Heart left ventricle (tissue), 16 donors: ENCODE measurements around the gene CMAS. TPM values are rescaled to one million over a fixed set of nuclear protein-coding genes. Genes with fewer than 3 reads are reported as not detected.

ENCODE experiments used
- ATAC-seq, 4 donors: fragments of 200-7000 bp; cut with Tn5 transposase; one replicate each; pipeline ENCODE4 v1.9.1; 2020 to 2022; ENCODE audit warnings: moderate library complexity in 4 of 4, mild to moderate bottlenecking in 3 of 4, moderate number of reproducible peaks in 1 of 4
- DNase-seq, 5 donors: peaks; one replicate each; pipeline ENCODE4 v3.0.0-alpha.2; 2020
- H3K27ac ChIP-seq, 12 donors: fragments of 200-600 bp; sonication (generic) in 4 of 12; one replicate each; pipeline versions ENCODE4 v1.5.0 to v1.8.0; 2016 to 2022; ENCODE audit warnings: mild to moderate bottlenecking in 2 of 12
- H3K27me3 ChIP-seq, 9 donors: fragments of 200-600 bp; sonication (generic) in 2 of 9; one replicate each; pipeline versions ENCODE4 v1.5.1 to v1.8.0; 2016 to 2022; ENCODE audit warnings: mild to moderate bottlenecking in 3 of 9
- H3K36me3 ChIP-seq, 9 donors: fragments of 200-600 bp; sonication (generic) in 2 of 9; one replicate each; pipeline versions ENCODE4 v1.5.0 to v1.8.0; 2018 to 2022; ENCODE audit warnings: mild to moderate bottlenecking in 2 of 9
- H3K4me1 ChIP-seq, 12 donors: fragments of 200-600 bp; sonication (generic) in 4 of 12; one replicate each; pipeline versions ENCODE4 v1.5.0 to v1.8.0; 2016 to 2022; ENCODE audit warnings: mild to moderate bottlenecking in 3 of 12
- H3K4me3 ChIP-seq, 12 donors: fragments of 200-600 bp; sonication (generic) in 4 of 12; one replicate each; pipeline versions ENCODE4 v1.5.0 to v1.8.0; 2017 to 2022; ENCODE audit warnings: mild to moderate bottlenecking in 9 of 12, moderate library complexity in 4 of 12
- H3K9me3 ChIP-seq, 12 donors: fragments of 200-600 bp; sonication (generic) in 4 of 12; one replicate each; pipeline versions ENCODE4 v1.5.0 to v1.8.0; 2016 to 2022; ENCODE audit warnings: mild to moderate bottlenecking in 1 of 12
- POLR2A ChIP-seq, 2 donors: fragments of 450-650 bp; IDR thresholded peaks; one replicate each; pipeline ENCODE4 v1.6.1; 2017; ENCODE audit warnings: antibody characterized with exemption in 2 of 2, mild to moderate bottlenecking in 2 of 2, moderate library complexity in 2 of 2
- WGBS, 4 donors: extraction: QIAGEN DNeasy Blood & Tissue Kit in 2 of 4; methylation state at CpG; one replicate each; pipeline versions ENCODE4 v1.1.5 to v1.1.7; 2013 to 2018; 5-methylcytosine and 5-hydroxymethylcytosine counted together
- intact Hi-C, 10 donors: fragments of 100-400 bp; cut with DNase I; formaldehyde crosslinking; loops; one replicate each; pipeline versions ENCODE4 v1.11.1 to v1.14.2; 2022
- polyA plus RNA-seq, 2 donors: library from polyadenylated mRNA; stranded (reverse); fragments of 200-250 nt; gene quantifications; one replicate each; pipeline ENCODE4 v1.2.3, GENCODE V29; 2013
- total RNA-seq, 9 donors: library from RNA; depleted of rRNA in 2 of 9; stranded (reverse); fragments of >200 nt in 2 of 9; fragmentation: NEBNext Ultra II Directional in 3 of 9; extraction: Animal tissue kit (Norgen Biotek cat#: 25700) in 3 of 9; gene quantifications; one replicate each; pipeline versions ENCODE4 v1.1.0 to v1.2.4, GENCODE V29; 2016 to 2023
- TF ChIP-seq, protein P1 (sequence below), 12 donors: fragments of 200-600 bp; sonication (generic) in 4 of 12; IDR thresholded peaks; one replicate each; pipeline versions ENCODE4 v1.5.0 to v1.8.0; 2018 to 2022; ENCODE audit warnings: antibody characterized with exemption in 12 of 12, mild to moderate bottlenecking in 5 of 12
- donor health status: ischemic (EF 13 %, LVEDD 7.1; RV severe dilation, severe dysfunction).
- donor health status: healthy with polysubstance abuse.
- donor health status: DM: no; HTN: yes; CAD: no.
- donor health status: DM: no; HTN: no; CAD: no.
- donor health status: ischemic (EF 25% LVEDD 6.9; RV normal size, moderate dysfunction).
- donor health status: ischemic (EF 25% LVEDD 5.7; RV mildly dilated, moderate dysfunction).
- donor health status: healthy.
- donor health status: DM: yes; HTN: yes; CAD: no.
- donor health status: ischemic (EF 35%, LVEDD 5.7; RV mildly dilated, moderate dysfunction).
- donor health status: nonischemic (EF 11% LVEDD 7.7; RV severe dilation, severe dysfunction).
- donor health status: DM: yes; HTN: yes; CAD: no.
- donor health status: PGD.
- donor health status: ischemic (EF 29% LVEDD 5.4; RV normal size, mild dysfunction).
- donor health status: nonischemic (EF 23%, LVEDD 6.1; RV moderate dilation, normal function).

CMAS gene
- total and polyA plus RNA-seq, 11 donors, result 21.5 to 55.8 (median 34.6) TPM

DNA sequence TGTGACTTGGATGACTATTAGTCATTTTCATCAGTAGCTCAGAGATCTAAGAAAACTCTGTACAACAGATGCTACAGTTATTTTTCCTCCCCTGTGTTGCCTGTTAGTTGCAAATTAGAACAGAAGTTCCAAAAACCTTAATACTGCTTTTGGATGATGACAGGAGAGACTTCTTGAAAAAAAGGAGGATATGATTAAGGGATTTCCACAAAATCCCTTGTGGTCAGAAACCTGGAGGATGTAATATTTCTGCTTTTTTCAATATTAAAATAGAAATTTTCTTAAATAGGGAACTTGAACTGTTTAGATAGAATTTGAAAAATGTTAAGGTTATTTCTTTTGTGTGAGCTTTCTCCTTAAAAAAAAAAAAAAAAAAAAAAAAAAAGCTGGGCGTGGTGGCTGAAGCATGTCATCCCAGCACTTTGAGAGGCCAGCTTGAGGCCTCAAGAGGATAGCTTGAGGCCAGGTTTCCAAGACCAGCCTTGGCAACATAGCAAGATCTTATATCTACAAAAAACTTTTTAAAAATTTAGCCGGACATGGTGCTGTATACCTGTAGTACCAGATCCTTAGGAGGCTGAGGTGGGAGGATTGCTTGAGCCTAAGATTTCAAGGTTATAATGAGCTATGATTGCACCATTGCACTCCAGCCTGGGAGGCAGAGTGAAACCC is 14.1 kb downstream of the CMAS start:
- H3K27me3 ChIP-seq, result no peaks in the 10 kb centered on the region
- TF ChIP-seq, protein P1, sequence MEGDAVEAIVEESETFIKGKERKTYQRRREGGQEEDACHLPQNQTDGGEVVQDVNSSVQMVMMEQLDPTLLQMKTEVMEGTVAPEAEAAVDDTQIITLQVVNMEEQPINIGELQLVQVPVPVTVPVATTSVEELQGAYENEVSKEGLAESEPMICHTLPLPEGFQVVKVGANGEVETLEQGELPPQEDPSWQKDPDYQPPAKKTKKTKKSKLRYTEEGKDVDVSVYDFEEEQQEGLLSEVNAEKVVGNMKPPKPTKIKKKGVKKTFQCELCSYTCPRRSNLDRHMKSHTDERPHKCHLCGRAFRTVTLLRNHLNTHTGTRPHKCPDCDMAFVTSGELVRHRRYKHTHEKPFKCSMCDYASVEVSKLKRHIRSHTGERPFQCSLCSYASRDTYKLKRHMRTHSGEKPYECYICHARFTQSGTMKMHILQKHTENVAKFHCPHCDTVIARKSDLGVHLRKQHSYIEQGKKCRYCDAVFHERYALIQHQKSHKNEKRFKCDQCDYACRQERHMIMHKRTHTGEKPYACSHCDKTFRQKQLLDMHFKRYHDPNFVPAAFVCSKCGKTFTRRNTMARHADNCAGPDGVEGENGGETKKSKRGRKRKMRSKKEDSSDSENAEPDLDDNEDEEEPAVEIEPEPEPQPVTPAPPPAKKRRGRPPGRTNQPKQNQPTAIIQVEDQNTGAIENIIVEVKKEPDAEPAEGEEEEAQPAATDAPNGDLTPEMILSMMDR (IDR thresholded peaks at IDR 0.05), result no peak
- TF ChIP-seq POLR2A (IDR thresholded peaks at IDR 0.05), result no peak
- DNase-seq (no peak), ATAC-seq (no peak)
- no peaks in the 10 kb centered on the region for H3K9me3 ChIP-seq
- no peak overlapping the region for H3K4me3 ChIP-seq
- H3K27ac ChIP-seq, result no peak overlapping the region
- peaks cover 0 to 98% (median 88%) of the 10 kb centered on the region in 9 donors for H3K36me3 ChIP-seq
- no peaks in the 10 kb centered on the region for H3K4me1 ChIP-seq
- intact Hi-C loops, result no loop called here
- WGBS, 4 donors, result 48 to 92% (median 67%) methylated on average over 2 of the region's 2 CpGs

DNA sequence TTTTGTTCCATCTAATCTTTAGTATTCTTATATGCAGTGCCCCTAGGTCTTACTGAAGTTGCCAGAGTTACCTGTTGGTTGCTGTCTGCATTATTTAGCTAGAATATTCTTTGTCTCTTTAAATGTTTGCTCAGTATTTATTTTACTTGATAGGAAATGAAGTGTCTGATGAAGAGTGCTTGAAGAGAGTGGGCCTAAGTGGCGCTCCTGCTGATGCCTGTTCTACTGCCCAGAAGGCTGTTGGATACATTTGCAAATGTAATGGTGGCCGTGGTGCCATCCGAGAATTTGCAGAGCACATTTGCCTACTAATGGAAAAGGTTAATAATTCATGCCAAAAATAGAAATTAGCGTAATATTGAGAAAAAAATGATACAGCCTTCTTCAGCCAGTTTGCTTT is 18.9 kb downstream of the CMAS start:
- no peaks in the 10 kb centered on the region for H3K27me3 ChIP-seq
- 86 to 92% (median 90%) methylated on average over 4 of the region's 4 CpGs for WGBS, 4 donors
- H3K27ac ChIP-seq, result no peak overlapping the region
- no peaks in the 10 kb centered on the region for H3K9me3 ChIP-seq
- H3K4me1 ChIP-seq, result no peaks in the 10 kb centered on the region
- ATAC-seq (no peak), DNase-seq (no peak)
- peaks cover 0 to 70% (median 65%) of the 10 kb centered on the region in 9 donors for H3K36me3 ChIP-seq
- TF ChIP-seq, protein P1 (IDR thresholded peaks at IDR 0.05), result no peak
- no peak for TF ChIP-seq POLR2A (IDR thresholded peaks at IDR 0.05)
- intact Hi-C loops, result no loop called here
- H3K4me3 ChIP-seq, result no peak overlapping the region

DNA sequence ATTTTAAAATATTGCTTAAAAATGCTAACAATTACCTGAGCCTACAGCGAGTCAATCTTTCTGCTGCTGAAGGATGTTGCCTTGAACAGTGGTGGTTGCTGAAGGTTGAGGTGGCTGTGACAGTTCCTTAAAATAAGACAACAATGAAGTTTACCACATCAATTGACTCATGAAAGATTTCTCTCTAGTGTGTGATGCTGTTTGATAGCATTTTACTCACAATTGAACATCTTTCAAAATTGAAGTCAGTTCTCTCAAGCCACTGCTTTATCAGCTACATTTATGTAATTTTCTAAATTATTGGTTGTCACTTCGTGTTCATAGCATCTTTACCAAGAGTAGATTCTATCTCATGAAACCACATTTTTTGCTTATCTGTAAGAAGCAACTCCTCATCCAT is 20.3 kb downstream of the CMAS start:
- H3K4me1 ChIP-seq, result no peaks in the 10 kb centered on the region
- H3K4me3 ChIP-seq, result no peak overlapping the region
- TF ChIP-seq, protein P1 (IDR thresholded peaks at IDR 0.05), result no peak
- no peak for TF ChIP-seq POLR2A (IDR thresholded peaks at IDR 0.05)
- ATAC-seq, result no peak
- H3K27ac ChIP-seq, result no peak overlapping the region
- intact Hi-C loops, result no loop called here
- no peak for DNase-seq
- no peaks in the 10 kb centered on the region for H3K9me3 ChIP-seq
- no peaks in the 10 kb centered on the region for H3K27me3 ChIP-seq
- WGBS, 4 donors, result 96 to 98% (median 97%) methylated on average over 2 of the region's 2 CpGs
- peaks cover 0 to 56% (median 53%) of the 10 kb centered on the region in 9 donors for H3K36me3 ChIP-seq

DNA sequence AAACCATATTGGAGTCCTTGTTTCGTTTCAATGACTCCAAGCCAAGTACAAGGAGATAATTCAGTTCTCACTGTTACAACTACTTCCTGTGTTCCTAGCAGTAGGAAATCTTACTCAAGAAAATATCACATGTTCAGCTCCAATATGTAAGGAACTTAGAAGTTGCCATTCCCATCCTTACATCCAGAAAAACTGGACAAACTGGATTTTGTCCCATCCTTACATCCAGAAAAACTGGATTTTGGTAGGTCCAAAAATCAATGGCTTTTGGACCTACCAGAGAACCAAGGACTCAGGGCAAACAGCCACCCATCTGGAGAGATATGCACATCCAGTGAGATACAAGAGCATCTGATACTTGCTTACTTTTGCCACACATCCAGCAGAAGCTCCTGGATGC is 23.8 kb downstream of the CMAS start:
- Histone ChIP-seq H3K27me3 (no peaks in the 10 kb centered on the region), H3K4me3 (no peak overlapping the region), H3K9me3 (no peaks in the 10 kb centered on the region), H3K4me1 (no peaks in the 10 kb centered on the region), H3K27ac (no peak overlapping the region), H3K36me3 (peaks cover 0 to 22% (median 19%) of the 10 kb centered on the region in 9 donors)
- intact Hi-C loops, result no loop called here
- no peak for TF ChIP-seq POLR2A (IDR thresholded peaks at IDR 0.05)
- TF ChIP-seq, protein P1 (IDR thresholded peaks at IDR 0.05), result no peak
- no peak for DNase-seq
- no peak for ATAC-seq
- 58 to 71% (median 69%) methylated on average over 1 of the region's 1 CpG for WGBS, 4 donors
